Astrocyte of the spinal cord (primary cell): ENCODE measurements around the gene ATXN7.
A peak's percentile ranks its signal among the peaks of the same experiment; 100 is the strongest.

Experiments used
- DNase-seq: peaks from one replicate; pipeline ENCODE4 v3.0.0; 2011; ENCODE audit warnings: low read depth, low spot score
- H3K4me3 ChIP-seq: 2 replicates; pipeline ENCODE4 v1.5.1; 2011; ENCODE audit warnings: low read depth, mild to moderate bottlenecking, low read length, moderate library complexity
- CTCF ChIP-seq: IDR thresholded peaks from 2 replicates; pipeline ENCODE4 v1.5.1; 2012; ENCODE audit warnings: low read depth, mild to moderate bottlenecking, low read length, inconsistent platforms
- in situ Hi-C: cut with HindIII; loops from 2 replicates; pipeline ENCODE4 v1.10.0; 2017; ENCODE audit warnings: low sequenced_read_pairs

ATXN7 gene

GRCh38 chr3:64023187-64023860 lies 159.7 kb downstream of the ATXN7 start, which contains the start of gene PSMD6:
TSS of gene PSMD6 (minus strand) at chr3:64023494. CDS start at chr3:64023419, 75 bp downstream.
- peak; percentile 96 for TF ChIP-seq CTCF
- in situ Hi-C loops = no loop called here
- peak; percentile 81 for DNase-seq
- peak within 1 kb of the TSS; percentile 99 for H3K4me3 ChIP-seq

- H3K4me3 ChIP-seq = no peak overlapping the region
- no peak for TF ChIP-seq CTCF
- no peak for DNase-seq
- in situ Hi-C loops = no loop called here
Measured at GRCh38 chr3:64023861-64024223, 160.2 kb downstream of the ATXN7 start.

GRCh38 chr3:64026346-64026745 lies 162.7 kb downstream of the ATXN7 start:
- DNase-seq = no peak
- in situ Hi-C loops = loop anchor here (25.0 kb wide), 1 partner anchor 436 kb away; no protein-coding TSS in a partner anchor
- no peak for TF ChIP-seq CTCF
- H3K4me3 ChIP-seq = no peak overlapping the region

GRCh38 chr3:64027658-64028057 lies 164.0 kb downstream of the ATXN7 start:
- no peak for DNase-seq
- TF ChIP-seq CTCF = no peak
- in situ Hi-C loops = loop anchor here (25.0 kb wide), 1 partner anchor 435 kb away; no protein-coding TSS in a partner anchor
- no peak overlapping the region for H3K4me3 ChIP-seq

DNA sequence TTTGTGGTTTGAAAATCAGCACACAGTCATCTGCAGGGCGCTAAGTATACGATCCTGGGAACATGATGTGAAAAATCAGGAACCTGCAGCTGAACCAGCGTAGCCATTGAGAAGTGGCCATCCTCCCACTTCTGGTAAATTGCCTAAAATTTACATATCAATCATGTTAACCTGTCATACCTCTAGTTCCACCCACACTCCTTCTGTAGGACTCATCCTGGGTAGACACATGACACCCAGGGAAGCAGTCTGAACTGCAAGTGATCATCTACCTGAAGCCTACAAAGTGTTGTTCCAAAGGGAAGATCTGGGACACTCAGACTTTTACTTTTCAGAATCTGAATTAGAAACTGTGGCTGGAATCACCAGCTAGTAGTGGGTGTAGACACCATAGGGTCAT lies 165.1 kb downstream of the ATXN7 start:
- in situ Hi-C loops = loop anchor here (25.0 kb wide), 1 partner anchor 434 kb away; no protein-coding TSS in a partner anchor
- no peak overlapping the region for H3K4me3 ChIP-seq
- DNase-seq = no peak
- TF ChIP-seq CTCF = no peak

- no peak for TF ChIP-seq CTCF
- no peak for DNase-seq
- in situ Hi-C loops = loop anchor here (25.0 kb wide), 1 partner anchor 433 kb away; no protein-coding TSS in a partner anchor
- no peak overlapping the region for H3K4me3 ChIP-seq
Measured at GRCh38 chr3:64029287-64029686, 165.6 kb downstream of the ATXN7 start.
